Sigmoid colon (tissue), 4 donors: ENCODE data around the gene AVPR2.

Experiments used
- EP300 ChIP-seq, 4 donors: sonication (generic); formaldehyde crosslinking; IDR thresholded peaks; one replicate each; pipeline ENCODE4 v1.6.1; 2017; ENCODE audit warnings: antibody characterized with exemption in 4 of 4
- POLR2AphosphoS5 ChIP-seq, 4 donors: sonication (generic); formaldehyde crosslinking; IDR thresholded peaks; one replicate each; pipeline ENCODE4 v1.6.1; 2017; ENCODE audit warnings: antibody characterized with exemption in 4 of 4
- TF ChIP-seq, protein P1 (sequence below), 4 experiments: fragments of 450-650 bp in 3 of 4; fragments of 200-600 bp in 1 of 4; IDR thresholded peaks; one replicate each; pipeline ENCODE4 v1.5.1; 2016 to 2019; ENCODE audit warnings: antibody characterized with exemption in 4 of 4, mild to moderate bottlenecking in 3 of 4, moderate library complexity in 2 of 4

DNA sequence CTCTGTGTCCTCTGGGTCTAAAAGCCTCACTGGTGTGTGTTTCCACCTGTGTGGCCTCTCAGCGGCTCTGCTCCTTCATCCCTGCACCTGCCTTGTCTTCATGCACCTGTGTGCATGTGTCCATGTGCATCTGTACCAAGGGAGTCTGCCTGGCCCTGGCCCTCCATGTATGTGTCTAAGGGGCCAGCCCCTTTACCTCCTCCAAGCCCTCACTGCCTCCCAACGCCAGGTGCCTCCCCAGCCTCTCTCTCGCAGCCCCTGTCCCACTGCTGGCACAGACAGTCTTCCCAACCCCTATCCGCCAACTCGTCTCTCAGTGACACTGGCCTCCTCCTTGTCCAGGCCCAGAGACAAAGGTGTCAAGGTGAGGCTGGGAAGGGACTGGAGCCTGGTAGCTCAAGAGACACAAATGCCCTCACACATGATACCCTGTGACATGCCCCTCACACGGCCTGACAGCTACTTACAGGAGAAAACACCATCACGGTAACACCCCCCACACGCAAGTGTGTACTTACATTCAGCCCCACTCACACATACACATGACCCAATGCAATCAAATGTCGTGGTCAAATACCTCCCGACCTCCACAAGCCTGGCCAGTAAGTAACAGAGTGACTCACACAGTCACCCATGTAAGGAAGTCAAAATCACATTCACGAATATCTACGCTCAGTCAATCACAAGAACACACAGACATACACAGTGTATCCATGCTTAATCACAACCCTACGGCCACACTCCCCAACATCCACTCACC, 29.9 kb upstream of the AVPR2 start:
- TF ChIP-seq, protein P1, sequence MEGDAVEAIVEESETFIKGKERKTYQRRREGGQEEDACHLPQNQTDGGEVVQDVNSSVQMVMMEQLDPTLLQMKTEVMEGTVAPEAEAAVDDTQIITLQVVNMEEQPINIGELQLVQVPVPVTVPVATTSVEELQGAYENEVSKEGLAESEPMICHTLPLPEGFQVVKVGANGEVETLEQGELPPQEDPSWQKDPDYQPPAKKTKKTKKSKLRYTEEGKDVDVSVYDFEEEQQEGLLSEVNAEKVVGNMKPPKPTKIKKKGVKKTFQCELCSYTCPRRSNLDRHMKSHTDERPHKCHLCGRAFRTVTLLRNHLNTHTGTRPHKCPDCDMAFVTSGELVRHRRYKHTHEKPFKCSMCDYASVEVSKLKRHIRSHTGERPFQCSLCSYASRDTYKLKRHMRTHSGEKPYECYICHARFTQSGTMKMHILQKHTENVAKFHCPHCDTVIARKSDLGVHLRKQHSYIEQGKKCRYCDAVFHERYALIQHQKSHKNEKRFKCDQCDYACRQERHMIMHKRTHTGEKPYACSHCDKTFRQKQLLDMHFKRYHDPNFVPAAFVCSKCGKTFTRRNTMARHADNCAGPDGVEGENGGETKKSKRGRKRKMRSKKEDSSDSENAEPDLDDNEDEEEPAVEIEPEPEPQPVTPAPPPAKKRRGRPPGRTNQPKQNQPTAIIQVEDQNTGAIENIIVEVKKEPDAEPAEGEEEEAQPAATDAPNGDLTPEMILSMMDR (IDR thresholded peaks at IDR 0.05), result no peak
- TF ChIP-seq POLR2AphosphoS5 (IDR thresholded peaks at IDR 0.05) (no peak), EP300 (IDR thresholded peaks at IDR 0.05) (no peak)
